Fibroblast of gingiva (primary cell): ENCODE measurements around the gene COA1.

ENCODE experiments used
- DNase-seq: peaks from one replicate; pipeline ENCODE4 v3.0.0-alpha.2; 2011; ENCODE audit warnings: low read depth

COA1 gene

GRCh38 chr7:43652364-43652763, 77.0 kb downstream of the COA1 start:
- no peak for DNase-seq

- DNase-seq: peak; percentile 46
These were observed 78.8 kb downstream of the COA1 start for GRCh38 chr7:43650457-43651052.

- DNase-seq: no peak
These were observed 79.5 kb downstream of the COA1 start for GRCh38 chr7:43649755-43650274.

- DNase-seq: peak; percentile 36
These were observed 80.6 kb downstream of the COA1 start for GRCh38 chr7:43648473-43649406.

GRCh38 chr7:43647673-43648472, 81.5 kb downstream of the COA1 start:
- peak; percentile 99 for DNase-seq

- peak; percentile 49 for DNase-seq
These were observed 82.0 kb downstream of the COA1 start for GRCh38 chr7:43647339-43647672.

GRCh38 chr7:43646603-43647338, 82.6 kb downstream of the COA1 start:
- DNase-seq: peak; percentile 32

- no peak for DNase-seq
These were observed 83.6 kb downstream of the COA1 start for GRCh38 chr7:43645699-43646226.

- DNase-seq: no peak
These were observed 85.5 kb downstream of the COA1 start for GRCh38 chr7:43643846-43644245.

- DNase-seq: no peak
These were observed 86.3 kb downstream of the COA1 start for GRCh38 chr7:43642897-43643630.

- DNase-seq: no peak
These were observed 88.6 kb downstream of the COA1 start for GRCh38 chr7:43640679-43641078.

GRCh38 chr7:43639858-43640491, 89.3 kb downstream of the COA1 start:
- peak; percentile 82 for DNase-seq

GRCh38 chr7:43637114-43637806, 92.1 kb downstream of the COA1 start:
- no peak for DNase-seq

GRCh38 chr7:43636093-43636492, 93.2 kb downstream of the COA1 start:
- DNase-seq: no peak

- no peak for DNase-seq
These were observed 94.9 kb downstream of the COA1 start for GRCh38 chr7:43634384-43634783.

- no peak for DNase-seq
These were observed 96.6 kb downstream of the COA1 start for GRCh38 chr7:43632746-43633145.

- no peak for DNase-seq
These were observed 97.8 kb downstream of the COA1 start for GRCh38 chr7:43631559-43631958.

- no peak for DNase-seq
These were observed 98.8 kb downstream of the COA1 start for GRCh38 chr7:43630482-43630881.

GRCh38 chr7:43629857-43630256, 99.5 kb downstream of the COA1 start:
- DNase-seq: no peak

- no peak for DNase-seq
These were observed 100.9 kb downstream of the COA1 start for GRCh38 chr7:43628431-43628830.
